A549 (cell line): ENCODE data around the gene DLGAP5. TPM values are rescaled to one million over a fixed set of nuclear protein-coding genes. Genes with fewer than 3 reads are reported as not detected.
A peak's percentile ranks its signal among the peaks of the same experiment; 100 is the strongest.

Experiments
- ATAC-seq, 2 experiments: fragments of 200-7000 bp in 1 of 2; fragments of >200 bp in 1 of 2; cut with Nextera tagmentation in 1 of 2; cut with Tn5 transposase in 1 of 2; 3 replicates each; pipeline versions ENCODE4 v1.8.0 to v1.9.1; 2018 to 2020; ENCODE audit warnings: mild to moderate bottlenecking in 1 of 2, moderate library complexity in 1 of 2
- CTCF ChIA-PET: fragments of 300-600 bp; sonication (Branson Sonifier 250); formaldehyde crosslinking; extraction: SDS; loops from one replicate; lab custom pipeline; 2021; ENCODE audit warnings: antibody characterized with exemption, inconsistent platforms; lab: Yijun Ruan, JAX
- POLR2A ChIA-PET: fragments of 350-600 bp; formaldehyde crosslinking; extraction: SDS; loops from one replicate; lab custom pipeline; 2021; ENCODE audit warnings: antibody characterized with exemption, inconsistent platforms; lab: Yijun Ruan, JAX
- DNase-seq, 2 experiments: peaks; one replicate each; pipeline versions ENCODE4 v3.0.0 to v3.0.0-alpha.2; 2011 to 2016; ENCODE audit warnings: low read depth in 1 of 2, low spot score in 1 of 2
- FAIRE-seq: peaks from 2 replicates; lab custom pipeline; 2011; peaks lifted over from hg19 to GRCh38; lab: Jason Lieb, UNC
- H3K27ac ChIP-seq, 2 experiments: fragments of >200 bp; sonication (Bioruptor Twin); formaldehyde crosslinking; 3 replicates each; pipeline ENCODE4 v1.5.1; 2016 to 2017
- H3K4me1 ChIP-seq: fragments of >200 bp; sonication (Bioruptor Twin); formaldehyde crosslinking; 3 replicates; pipeline ENCODE4 v1.6.1; 2016
- H3K4me2 ChIP-seq: fragments of >200 bp; sonication (Bioruptor Twin); formaldehyde crosslinking; 3 replicates; pipeline ENCODE4 v1.6.1; 2016
- H3K4me3 ChIP-seq: fragments of >200 bp; sonication (Bioruptor Twin); formaldehyde crosslinking; 3 replicates; pipeline ENCODE4 v1.5.1; 2016
- H3K9me3 ChIP-seq: fragments of >200 bp; sonication (Bioruptor Twin); formaldehyde crosslinking; 3 replicates; pipeline ENCODE4 v1.6.1; 2016
- CBX8 ChIP-seq: fragments of 200-600 bp; sonication (generic); IDR thresholded peaks from 2 replicates; pipeline ENCODE4 v1.6.1; 2016
- CHD2 ChIP-seq: fragments of 150-350 bp; IDR thresholded peaks from 2 replicates; pipeline ENCODE4 v1.6.1; 2014; ENCODE audit warnings: low read length; ENCODE audit not compliant: partially characterized antibody
- E2F6 ChIP-seq: IDR thresholded peaks from 2 replicates; pipeline ENCODE4 v1.6.1; 2012; ENCODE audit warnings: low read depth, borderline replicate concordance
- ESRRA ChIP-seq: fragments of 150-350 bp; IDR thresholded peaks from 2 replicates; pipeline ENCODE4 v1.6.1; 2014; ENCODE audit warnings: mild to moderate bottlenecking, low read length, borderline replicate concordance
- FOSL2 ChIP-seq, 2 experiments: fragments of 450-650 bp in 1 of 2; fragments of >200 bp in 1 of 2; sonication (Bioruptor Twin) in 1 of 2; formaldehyde crosslinking; IDR thresholded peaks; 2 replicates each; pipeline versions ENCODE4 v1.5.0 to v1.6.1; 2016 to 2020; ENCODE audit warnings: mild to moderate bottlenecking in 1 of 2, moderate library complexity in 1 of 2
- GATA3 ChIP-seq: IDR thresholded peaks from 2 replicates; pipeline ENCODE4 v1.6.1; 2012; ENCODE audit warnings: borderline replicate concordance
- HEYL ChIP-seq: fragments of 250-450 bp; sonication (Bioruptor Pico); IDR thresholded peaks from 2 replicates; pipeline ENCODE4 v1.8.0; 2021; ENCODE audit warnings: mild to moderate bottlenecking, moderate library complexity
- JUNB ChIP-seq: fragments of >200 bp; sonication (Bioruptor Twin); formaldehyde crosslinking; IDR thresholded peaks from 2 replicates; pipeline ENCODE4 v1.6.1; 2016
- KDM1A ChIP-seq: fragments of 200-600 bp; sonication (generic); IDR thresholded peaks from 2 replicates; pipeline ENCODE4 v1.6.1; 2016; ENCODE audit warnings: low read depth, mild to moderate bottlenecking
- MAX ChIP-seq: IDR thresholded peaks from 2 replicates; pipeline ENCODE4 v1.6.1; 2012
- NFE2L2 ChIP-seq: fragments of 150-350 bp; conservative IDR thresholded peaks from 2 replicates; pipeline ENCODE4 v1.6.1; 2014; ENCODE audit warnings: low read length
- NPAS2 ChIP-seq: fragments of 250-450 bp; sonication (Bioruptor Pico); IDR thresholded peaks from 2 replicates; pipeline ENCODE4 v1.8.0; 2022; ENCODE audit warnings: mild to moderate bottlenecking, moderate library complexity, borderline replicate concordance
- POLR2A ChIP-seq: IDR thresholded peaks from 2 replicates; pipeline ENCODE4 v1.6.1; 2012; ENCODE audit warnings: mild to moderate bottlenecking, low read length
- RCOR1 ChIP-seq: fragments of 150-350 bp; IDR thresholded peaks from 2 replicates; pipeline ENCODE4 v1.6.1; 2014; ENCODE audit warnings: antibody characterized with exemption, low read length, low read depth
- REST ChIP-seq: fragments of 200-600 bp; sonication (generic); IDR thresholded peaks from 2 replicates; pipeline ENCODE4 v1.6.1; 2016; ENCODE audit warnings: antibody characterized with exemption, mild to moderate bottlenecking, moderate library complexity
- RFX5 ChIP-seq: fragments of 450-650 bp; IDR thresholded peaks from 2 replicates; pipeline ENCODE4 v1.7.1; 2014; ENCODE audit warnings: antibody characterized with exemption, mild to moderate bottlenecking, moderate library complexity
- SMC3 ChIP-seq: fragments of >200 bp; sonication (Bioruptor Twin); formaldehyde crosslinking; IDR thresholded peaks from 3 replicates; pipeline ENCODE4 v1.6.1; 2018; ENCODE audit warnings: inconsistent platforms
- SREBF2 ChIP-seq: fragments of 450-650 bp; IDR thresholded peaks from 2 replicates; pipeline ENCODE4 v1.6.1; 2014; ENCODE audit warnings: mild to moderate bottlenecking, moderate library complexity
- TFCP2L1 ChIP-seq: fragments of 250-450 bp; sonication (Bioruptor Pico); IDR thresholded peaks from 2 replicates; pipeline ENCODE4 v1.5.0; 2021; ENCODE audit warnings: mild to moderate bottlenecking
- ZFP36 ChIP-seq: fragments of 450-650 bp; IDR thresholded peaks from 2 replicates; pipeline ENCODE4 v1.6.1; 2014; ENCODE audit warnings: borderline replicate concordance; ENCODE audit not compliant: partially characterized antibody
- ZNF302 ChIP-seq: fragments of 250-450 bp; sonication (Bioruptor Pico); IDR thresholded peaks from 2 replicates; pipeline ENCODE4 v1.9.0; 2021; ENCODE audit warnings: inconsistent platforms, mild to moderate bottlenecking, moderate library complexity
- ZSCAN20 ChIP-seq: fragments of 250-450 bp; sonication (Bioruptor Pico); IDR thresholded peaks from 2 replicates; pipeline ENCODE4 v1.8.0; 2022; ENCODE audit warnings: mild to moderate bottlenecking, moderate library complexity
- WGBS: methylation state at CpG from one replicate; pipeline ENCODE4 v1.1.6; 2017; ENCODE audit errors: missing lambda C conversion rate; 5-methylcytosine and 5-hydroxymethylcytosine counted together
- polyA plus RNA-seq, 4 experiments: library from polyadenylated mRNA; depleted of rRNA in 3 of 4; stranded (reverse); fragments of >200 nt; fragmentation: RNase III in 1 of 4; extraction: RNeasy Plus Mini Kit Qiagen cat#74134 plus additional on column Dnase treatment in 1 of 4; gene quantifications; 2 replicates in 3 of 4; 3 replicates in 1 of 4; pipeline ENCODE4 v1.2.3, GENCODE V29; 2011 to 2017

DLGAP5 gene
- polyA plus RNA-seq, 2 of the 4 experiments (the other 2 are of a cell fraction) = 46.1 to 46.6 TPM

- TF ChIP-seq HEYL (CRISPR knock-in tag) (no peak), ZFP36 (no peak), ESRRA (no peak), SMC3 (no peak), RFX5 (no peak), MAX (peak; percentile 43; the same call in 1 of the 2 replicates), TFCP2L1 (CRISPR knock-in tag) (no peak), GATA3 (no peak), RCOR1 (no peak), E2F6 (peak; percentile 47; the same call in 1 of the 2 replicates), KDM1A (no peak), CBX8 (no peak), ZSCAN20 (CRISPR knock-in tag) (no peak), REST (no peak), FOSL2 (IDR thresholded peaks at IDR 0.05) (no peak), FOSL2 (CRISPR knock-in tag; IDR thresholded peaks at IDR 0.05) (no peak), NFE2L2 (no peak), NPAS2 (CRISPR knock-in tag) (no peak), SREBF2 (no peak), POLR2A (peak; percentile 57)
Observed at GRCh38 chr14:55191203-55192053, at the start of gene DLGAP5 (continued).

- ChIA-PET POLR2A (no interaction called here), CTCF (interaction anchor here (0.6 kb wide), 1 partner anchor 146 kb away, joined by 3 read pairs; no protein-coding TSS in a partner anchor)
- no peak overlapping the region for H3K4me2 ChIP-seq
- no peak overlapping the region for H3K27ac ChIP-seq
- H3K4me1 ChIP-seq = no peaks in the 10 kb centered on the region
- FAIRE-seq (no peak), ATAC-seq (no peak), DNase-seq (no peak)
- no peak overlapping the region for H3K4me3 ChIP-seq
- H3K9me3 ChIP-seq = no peaks in the 10 kb centered on the region
- TF ChIP-seq E2F6 = no peak
- TF ChIP-seq JUNB = no peak
- no peak for TF ChIP-seq CHD2
- TF ChIP-seq ZNF302 (CRISPR knock-in tag) = no peak
- WGBS = 82% methylated on average over 33 of the region's 33 CpGs
Observed at GRCh38 chr14:55240526-55241178, 49.3 kb upstream of the DLGAP5 start.
